HFF-Myc (cell line): Measurements from ENCODE around the gene NMNAT3.
A peak's percentile ranks its signal among the peaks of the same experiment; 100 is the strongest.

Source experiments
- DNase-seq: peaks from one replicate; pipeline ENCODE4 v3.0.0-alpha.2; 2011; ENCODE audit warnings: low read depth; ENCODE audit errors: extremely low read depth
- H3K4me3 ChIP-seq: replicated peaks from 2 replicates; pipeline ENCODE4 v1.5.1; 2011; ENCODE audit warnings: low read depth, mild to moderate bottlenecking, control low read depth, low read length
- CTCF ChIP-seq: IDR thresholded peaks from 2 replicates; pipeline ENCODE4 v1.5.1; 2012; ENCODE audit warnings: mild to moderate bottlenecking, low read depth, low read length, control low read depth; ENCODE audit errors: missing control alignments

The NMNAT3 gene

GRCh38 chr3:139676632-139677387, 962 bp downstream of the NMNAT3 start:
- H3K4me3 ChIP-seq = peak overlapping the region; percentile 39; the same call in 1 of the 2 replicates
- no peak for TF ChIP-seq CTCF
- DNase-seq = no peak

GRCh38 chr3:139676108-139676507, 1.7 kb downstream of the NMNAT3 start:
- DNase-seq = no peak
- H3K4me3 ChIP-seq = no peak overlapping the region
- no peak for TF ChIP-seq CTCF

GRCh38 chr3:139675327-139675726, 2.4 kb downstream of the NMNAT3 start:
- H3K4me3 ChIP-seq = no peak overlapping the region
- no peak for DNase-seq
- no peak for TF ChIP-seq CTCF

- no peak for DNase-seq
Measured at GRCh38 chr3:139674571-139675260, 3.1 kb downstream of the NMNAT3 start.

GRCh38 chr3:139672884-139673283, 4.9 kb downstream of the NMNAT3 start:
- no peak for DNase-seq
- no peak overlapping the region for H3K4me3 ChIP-seq
- no peak for TF ChIP-seq CTCF

More at GRCh38 chr3:139674571-139675260, 3.1 kb downstream of the NMNAT3 start:
- H3K4me3 ChIP-seq = no peak overlapping the region
- TF ChIP-seq CTCF = no peak

- no peak for TF ChIP-seq CTCF
- H3K4me3 ChIP-seq = no peak overlapping the region
- DNase-seq = no peak
Measured at GRCh38 chr3:139671863-139672646, 5.7 kb downstream of the NMNAT3 start.
